Renal cortical epithelial cell (primary cell): Measurements from ENCODE around the gene APOL2. TPM values are rescaled to one million over a fixed set of nuclear protein-coding genes. Genes with fewer than 3 reads are reported as not detected.
"Not testable (repeated sequence)": the region's sequence is repeated elsewhere in the genome, so short reads cannot be mapped to it uniquely, and the experiment has no call there.

ENCODE experiments used
- DNase-seq: peaks from one replicate; pipeline ENCODE4 v3.0.0-alpha.2; 2011; ENCODE audit warnings: low read depth
- total RNA-seq: library from RNA; depleted of rRNA; stranded (reverse); fragments of >200 nt; gene quantifications from 2 replicates; pipeline ENCODE4 v1.2.3, GENCODE V29; 2014

APOL2 gene
- total RNA-seq, 1 donor from 2014 or later: 157 TPM

GRCh38 chr22:36221799-36222751 lies 17.3 kb downstream of the APOL2 start:
- peak; percentile 47 for DNase-seq

DNA sequence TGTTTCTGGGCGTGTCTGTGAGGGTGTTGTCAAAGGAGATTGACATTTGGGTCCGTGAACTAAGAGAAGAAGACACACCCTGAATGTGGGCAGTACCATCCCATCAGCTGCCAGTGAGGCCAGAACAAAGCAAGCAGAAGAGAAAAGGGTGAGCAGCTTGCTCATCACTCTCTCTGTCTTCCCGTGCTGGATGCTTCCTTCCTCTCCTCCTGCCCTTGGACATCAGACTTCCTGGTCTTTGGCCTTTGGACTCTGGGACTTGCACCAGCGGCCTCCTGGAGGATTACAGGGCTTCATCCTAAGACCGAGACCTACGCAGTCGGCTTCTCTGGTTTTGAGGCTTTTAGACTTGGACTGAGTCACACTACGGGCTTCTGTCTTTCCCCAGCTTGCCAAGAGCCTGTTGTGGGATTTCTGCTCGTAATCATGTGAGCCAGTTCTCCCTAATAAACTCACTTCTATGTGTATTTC lies 18.8 kb downstream of the APOL2 start:
- no peak for DNase-seq

GRCh38 chr22:36218648-36219193 lies 20.6 kb downstream of the APOL2 start:
- no peak for DNase-seq

GRCh38 chr22:36215981-36216380 lies 23.3 kb downstream of the APOL2 start:
- DNase-seq: no peak

- peak; percentile 50 for DNase-seq
These were observed 25.7 kb downstream of the APOL2 start for GRCh38 chr22:36213586-36213985.

- DNase-seq: no peak
These were observed 26.4 kb downstream of the APOL2 start for GRCh38 chr22:36212901-36213300.

DNA sequence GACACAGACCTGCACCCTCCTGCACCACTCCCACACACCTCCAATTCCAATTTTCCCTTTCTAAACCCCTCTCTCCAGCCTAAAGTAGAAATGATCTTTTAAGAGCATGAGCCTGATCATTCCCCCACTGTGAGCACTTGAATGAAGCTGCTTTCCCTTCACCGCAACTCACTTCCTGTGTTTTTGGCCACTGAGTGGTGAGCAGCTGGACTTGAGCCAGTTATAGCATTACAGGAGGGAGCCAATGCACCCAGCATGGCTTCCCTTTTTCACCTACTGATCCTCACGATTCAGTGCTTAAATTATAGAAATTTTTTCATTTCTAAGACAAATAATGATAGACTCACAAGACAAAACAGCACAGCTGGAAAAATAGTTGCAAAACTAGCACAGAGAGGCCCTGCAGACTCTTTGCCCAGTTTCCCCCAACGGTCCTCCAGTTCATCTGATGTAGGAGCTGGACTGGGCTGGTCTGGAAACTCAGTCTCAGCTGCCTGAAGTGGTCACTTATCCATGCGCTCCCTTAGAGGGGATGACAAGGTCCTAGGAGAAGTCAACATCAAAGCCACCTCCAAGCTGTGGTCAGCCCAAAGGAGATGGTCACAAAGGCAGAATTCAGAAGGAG lies 28.0 kb downstream of the APOL2 start:
- peak; percentile 44 for DNase-seq

DNA sequence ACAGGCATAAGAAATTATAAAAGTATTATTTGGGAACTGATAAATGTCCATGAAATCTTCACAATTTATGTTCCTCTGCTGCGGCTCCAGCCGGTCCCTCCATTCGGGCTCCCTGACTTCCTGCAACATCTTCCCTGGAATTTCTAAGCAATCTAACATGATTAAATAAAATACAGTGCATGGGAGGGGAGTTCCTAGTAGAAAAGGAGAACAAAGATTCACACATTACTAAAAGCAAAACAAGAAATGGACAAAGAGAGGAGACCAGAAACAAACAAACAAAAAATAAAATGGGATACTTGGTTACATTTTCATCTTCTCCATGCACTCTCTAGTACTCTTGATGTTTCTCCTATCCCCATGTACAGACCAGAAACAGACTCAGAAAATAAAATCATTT lies 29.1 kb downstream of the APOL2 start:
- DNase-seq: no peak

- not testable (repeated sequence) for DNase-seq
These were observed 29.8 kb downstream of the APOL2 start for GRCh38 chr22:36209488-36209908.

GRCh38 chr22:36208914-36209313 lies 30.4 kb downstream of the APOL2 start:
- no peak for DNase-seq

DNA sequence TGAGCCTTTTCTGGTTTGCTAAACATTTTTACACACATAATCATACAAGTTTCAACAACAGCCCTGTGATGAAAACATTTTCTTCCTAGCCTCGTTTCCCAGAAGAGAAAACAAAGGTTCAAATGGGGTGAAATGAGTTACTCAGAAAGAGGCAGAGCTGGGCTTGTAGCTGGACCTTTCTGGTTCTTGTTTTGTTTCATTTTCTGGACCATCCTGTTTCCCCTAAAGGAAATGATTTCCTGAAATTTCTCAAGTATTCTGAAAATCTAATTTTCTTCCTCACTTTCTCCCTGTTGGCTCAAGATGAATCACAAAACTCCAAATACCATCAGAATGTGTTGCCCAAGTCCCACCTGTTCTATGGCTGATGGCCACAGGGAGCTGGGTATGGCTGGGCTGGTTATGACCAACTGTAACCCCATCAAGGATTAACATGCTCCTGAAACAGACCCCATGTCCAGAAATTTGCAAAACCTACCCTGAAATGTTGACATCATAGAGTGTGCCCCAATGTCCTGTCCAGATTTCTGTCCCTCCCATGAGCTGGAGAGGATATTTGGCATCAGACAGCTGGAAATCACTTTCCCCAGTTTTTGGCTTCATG lies 31.1 kb downstream of the APOL2 start:
- DNase-seq: peak; percentile 34

DNA sequence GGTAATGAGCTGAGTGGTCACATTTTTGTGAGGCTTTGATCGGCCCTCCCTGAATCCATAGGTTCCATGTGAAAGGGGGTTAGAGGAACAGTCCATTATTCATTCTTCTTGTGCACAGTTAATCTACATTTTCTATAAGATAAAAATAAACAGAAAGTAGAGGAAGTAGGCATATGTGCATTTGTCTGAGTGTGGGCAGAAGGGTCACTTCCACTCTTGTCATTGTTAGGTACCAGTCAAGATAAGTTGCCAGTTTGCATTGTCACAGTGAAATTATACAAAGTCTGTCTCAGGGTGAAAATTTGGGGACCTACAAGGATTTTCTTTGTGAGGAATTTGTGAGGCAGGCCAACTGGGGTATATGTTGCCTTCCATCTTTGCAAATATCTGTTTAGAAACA lies 33.1 kb downstream of the APOL2 start:
- DNase-seq: no peak

GRCh38 chr22:36205573-36205972 lies 33.8 kb downstream of the APOL2 start:
- not testable (repeated sequence) for DNase-seq

DNA sequence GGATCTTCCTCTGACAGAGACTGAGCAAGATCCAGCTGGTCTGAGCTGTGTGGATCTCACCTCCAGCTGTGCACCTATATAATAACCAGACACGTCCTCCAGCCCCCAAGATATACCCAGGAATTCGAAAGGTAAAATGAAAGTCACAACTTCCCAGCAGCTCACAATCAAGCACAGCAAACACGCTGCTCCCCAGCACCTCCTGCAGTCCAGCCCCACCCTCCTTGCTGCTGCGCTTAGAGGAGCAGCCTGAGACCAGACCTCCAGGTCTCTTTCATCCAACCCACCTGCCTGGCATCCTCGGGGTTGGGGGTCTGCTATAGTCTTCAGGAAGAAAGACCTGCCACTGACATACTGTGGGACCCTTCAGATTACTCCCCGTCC lies 34.7 kb downstream of the APOL2 start:
- DNase-seq: no peak

DNA sequence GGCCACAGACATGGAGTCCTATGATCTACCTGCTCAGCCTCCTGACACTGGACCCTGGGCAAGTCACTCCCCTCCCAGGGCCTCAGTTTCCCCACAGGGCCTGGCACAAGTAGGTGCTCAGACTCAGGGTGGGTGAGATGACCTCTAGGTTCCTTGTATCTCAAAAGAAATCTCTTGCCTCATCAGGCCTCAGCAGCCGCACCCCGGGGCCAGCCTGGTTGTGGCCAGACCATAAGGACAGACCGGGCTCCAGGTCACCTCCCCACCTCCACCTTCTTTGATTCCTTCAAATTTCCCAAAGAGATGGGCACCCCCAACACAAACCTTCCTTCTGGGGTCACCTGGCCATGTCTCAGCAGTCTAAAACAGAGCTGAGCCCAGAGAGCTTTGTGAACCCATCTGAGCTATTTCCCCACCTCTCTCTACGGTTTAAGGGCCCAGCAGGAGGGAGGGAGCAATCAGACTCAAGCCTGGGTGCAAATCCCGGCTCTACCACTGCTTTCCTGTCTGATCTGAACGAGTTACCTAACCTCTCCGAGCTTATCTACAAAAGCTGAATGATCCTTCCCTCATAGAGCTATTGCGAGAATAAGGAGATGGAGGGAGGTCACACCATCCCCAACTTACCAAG lies 35.2 kb downstream of the APOL2 start:
- no peak for DNase-seq

DNA sequence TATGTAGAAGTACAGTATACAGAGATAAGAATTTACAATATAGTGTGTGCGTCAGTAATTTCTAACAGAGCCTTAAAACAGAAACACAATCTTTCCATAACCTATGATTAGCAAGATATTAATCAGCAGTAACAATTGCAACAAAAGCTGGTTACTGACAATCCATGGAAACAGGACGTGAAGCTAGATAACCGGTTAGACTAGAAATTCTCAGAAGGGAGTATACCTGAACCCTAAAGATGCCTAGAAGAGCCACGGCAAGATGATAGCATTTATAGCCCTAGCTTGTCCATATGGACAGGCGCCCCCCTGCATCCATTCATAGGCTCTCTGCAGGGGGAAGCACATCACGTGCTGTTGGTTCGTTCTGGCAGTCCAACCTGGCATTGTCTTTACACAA lies 35.9 kb downstream of the APOL2 start:
- not testable (repeated sequence) for DNase-seq

DNA sequence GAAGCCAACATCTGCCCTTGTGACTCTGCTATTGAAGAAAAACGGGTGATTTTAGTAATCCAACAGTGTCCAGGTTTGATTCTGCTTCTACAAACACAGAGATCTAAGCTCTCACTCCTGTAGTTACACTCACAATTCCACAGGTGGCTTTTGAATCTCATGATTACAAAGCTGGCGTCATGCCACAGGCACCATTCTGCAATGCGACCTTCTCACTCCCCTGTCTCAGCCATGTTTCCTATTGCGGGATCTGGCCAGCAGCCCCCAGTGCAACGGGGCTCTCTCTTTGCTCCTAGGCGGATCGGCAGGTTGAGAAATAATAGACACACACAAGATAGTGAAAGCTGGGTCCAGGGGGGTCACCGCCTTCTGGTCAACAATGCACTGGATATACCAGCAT lies 36.4 kb downstream of the APOL2 start:
- peak; percentile 27 for DNase-seq

GRCh38 chr22:36201630-36202319 lies 37.6 kb downstream of the APOL2 start, which contains the start of gene APOL4:
TSS of gene APOL4 (minus strand) at chr22:36201809. CDS start at chr22:36201734, 75 bp downstream.
- no peak for DNase-seq

DNA sequence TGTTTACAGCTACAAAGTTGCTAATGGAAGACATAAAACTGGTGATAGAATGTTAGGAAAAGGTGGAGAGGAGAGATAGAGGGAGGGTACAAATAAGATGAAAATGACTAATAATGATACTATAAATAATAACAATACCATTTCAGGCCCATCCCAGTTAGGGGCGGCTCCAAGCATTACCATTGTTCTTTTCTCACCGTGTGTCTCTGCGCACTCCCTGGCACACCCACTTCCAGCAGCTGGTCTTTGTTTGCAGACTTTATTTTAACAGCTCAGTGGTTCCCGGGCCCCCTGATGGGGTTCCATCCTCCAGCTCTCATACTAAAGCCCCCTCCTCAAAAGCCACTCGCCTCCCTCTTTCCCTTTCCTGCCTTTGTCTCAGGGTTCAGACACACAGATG lies 38.3 kb downstream of the APOL2 start:
- DNase-seq: not testable (repeated sequence)

DNA sequence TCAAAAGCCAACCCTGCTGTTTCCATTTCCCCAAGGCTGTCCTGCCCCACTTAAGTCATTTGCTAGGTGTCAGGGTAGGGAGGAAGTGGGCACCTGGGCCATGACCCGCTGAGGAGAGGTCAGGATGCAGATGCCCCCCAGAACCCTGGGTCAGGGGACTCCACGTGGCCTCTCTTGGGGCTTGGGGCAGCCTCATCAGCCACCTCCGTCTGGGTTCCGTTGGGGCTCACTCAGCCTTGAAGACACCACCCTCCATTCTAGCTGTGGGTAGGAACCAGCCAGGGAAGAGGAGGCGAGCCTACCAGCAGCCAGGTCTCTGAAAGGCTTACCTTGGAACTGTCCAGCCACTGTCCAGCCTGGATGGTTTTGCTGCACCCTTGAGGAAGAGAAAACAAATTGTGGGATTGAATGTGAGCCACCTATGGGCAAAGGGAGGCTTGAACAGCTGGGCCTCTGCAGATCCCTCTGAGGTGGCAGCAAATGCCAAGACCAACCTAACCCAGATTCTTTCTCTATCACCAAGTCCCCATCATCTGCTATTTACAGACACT lies 40.3 kb downstream of the APOL2 start:
- no peak for DNase-seq

- no peak for DNase-seq
These were observed 40.8 kb downstream of the APOL2 start for GRCh38 chr22:36198536-36198935.
